ENCODE data around the gene PIK3IP1. TPM values are rescaled to one million over a fixed set of nuclear protein-coding genes. Genes with fewer than 3 reads are reported as not detected.

The PIK3IP1 gene
- total RNA-seq, 1 experiment from 2014 or later, result 6.2 TPM

GRCh38 chr22:31332886-31333285, 40.6 kb upstream of the PIK3IP1 start:
- Mint-ChIP-seq H3K4me3 (ENCODE audit: low read depth, unreplicated experiment) (no peak overlapping the region), H3K9me3 (ENCODE audit: low read depth, unreplicated experiment) (no peaks in the 10 kb centered on the region), H3K27me3 (ENCODE audit: unreplicated experiment) (no peaks in the 10 kb centered on the region), H3K36me3 (ENCODE audit: insufficient read depth, unreplicated experiment) (peaks cover 41% of the 10 kb centered on the region), H3K4me1 (ENCODE audit: low read depth, unreplicated experiment) (peaks cover 10% of the 10 kb centered on the region), H3K27ac (ENCODE audit: unreplicated experiment) (no peak overlapping the region)
- BruUV-seq (replicated peaks), result no TSS peak
- no peak for TF ChIP-seq CTCF (IDR thresholded peaks at IDR 0.05; ENCODE audit: unreplicated experiment)
- intact Hi-C loops (cut with micrococcal nuclease; ENCODE audit: unreplicated experiment), result no loop called here
- no peak for DNase-seq
- CTCF ChIA-PET, result interaction anchor here (0.6 kb wide), 2 partner anchors 46 to 293 kb away, joined by 3 to 4 read pairs; no protein-coding TSS in a partner anchor

GRCh38 chr22:31332010-31332409, 39.7 kb upstream of the PIK3IP1 start:
- Mint-ChIP-seq H3K4me1 (ENCODE audit: low read depth, unreplicated experiment) (peaks cover 2% of the 10 kb centered on the region), H3K4me3 (ENCODE audit: low read depth, unreplicated experiment) (no peak overlapping the region), H3K36me3 (ENCODE audit: insufficient read depth, unreplicated experiment) (peaks cover 42% of the 10 kb centered on the region), H3K27me3 (ENCODE audit: unreplicated experiment) (no peaks in the 10 kb centered on the region), H3K9me3 (ENCODE audit: low read depth, unreplicated experiment) (no peaks in the 10 kb centered on the region), H3K27ac (ENCODE audit: unreplicated experiment) (no peak overlapping the region)
- no peak for DNase-seq
- no peak for TF ChIP-seq CTCF (IDR thresholded peaks at IDR 0.05; ENCODE audit: unreplicated experiment)
- CTCF ChIA-PET, result no interaction called here
- intact Hi-C loops (cut with micrococcal nuclease; ENCODE audit: unreplicated experiment), result no loop called here
- BruUV-seq (replicated peaks), result no TSS peak

GRCh38 chr22:31329453-31330215, 37.3 kb upstream of the PIK3IP1 start:
- Mint-ChIP-seq H3K4me1 (ENCODE audit: low read depth, unreplicated experiment) (no peaks in the 10 kb centered on the region), H3K27ac (ENCODE audit: unreplicated experiment) (no peak overlapping the region), H3K27me3 (ENCODE audit: unreplicated experiment) (no peaks in the 10 kb centered on the region), H3K9me3 (ENCODE audit: low read depth, unreplicated experiment) (no peaks in the 10 kb centered on the region), H3K36me3 (ENCODE audit: insufficient read depth, unreplicated experiment) (peaks cover 45% of the 10 kb centered on the region), H3K4me3 (ENCODE audit: low read depth, unreplicated experiment) (no peak overlapping the region)
- intact Hi-C loops (cut with micrococcal nuclease; ENCODE audit: unreplicated experiment), result no loop called here
- TF ChIP-seq CTCF (IDR thresholded peaks at IDR 0.05; ENCODE audit: unreplicated experiment), result no peak
- CTCF ChIA-PET, result no interaction called here
- no TSS peak for BruUV-seq (replicated peaks)
- DNase-seq, result no peak

GRCh38 chr22:31329029-31329428, 36.7 kb upstream of the PIK3IP1 start:
- no peak overlapping the region for H3K27ac Mint-ChIP-seq (ENCODE audit: unreplicated experiment)
- no peak for DNase-seq
- no TSS peak for BruUV-seq (replicated peaks)
- no peaks in the 10 kb centered on the region for H3K4me1 Mint-ChIP-seq (ENCODE audit: low read depth, unreplicated experiment)
- H3K9me3 Mint-ChIP-seq (ENCODE audit: low read depth, unreplicated experiment), result no peaks in the 10 kb centered on the region
- H3K4me3 Mint-ChIP-seq (ENCODE audit: low read depth, unreplicated experiment), result no peak overlapping the region
- no peaks in the 10 kb centered on the region for H3K27me3 Mint-ChIP-seq (ENCODE audit: unreplicated experiment)
- no peak for TF ChIP-seq CTCF (IDR thresholded peaks at IDR 0.05; ENCODE audit: unreplicated experiment)
- CTCF ChIA-PET, result no interaction called here
- intact Hi-C loops (cut with micrococcal nuclease; ENCODE audit: unreplicated experiment), result no loop called here
- H3K36me3 Mint-ChIP-seq (ENCODE audit: insufficient read depth, unreplicated experiment), result peaks cover 44% of the 10 kb centered on the region
